Ascending aorta (tissue), 2 donors: ENCODE results near the gene RNF40. TPM values are rescaled to one million over a fixed set of nuclear protein-coding genes. Genes with fewer than 3 reads are reported as not detected.
A peak's percentile ranks its signal among the peaks of the same experiment; 100 is the strongest.

Experiments used
- DNase-seq, 2 donors: peaks; one replicate each; pipeline ENCODE4 v3.0.0-alpha.2; 2019; ENCODE audit warnings: low spot score in 2 of 2
- H3K27ac ChIP-seq, 2 donors: fragments of 200-600 bp; sonication (generic); one replicate each; pipeline ENCODE4 v1.5.1; 2016 to 2017; ENCODE audit warnings: mild to moderate bottlenecking in 1 of 2
- H3K27me3 ChIP-seq: fragments of 200-600 bp; sonication (generic); one replicate; pipeline ENCODE4 v1.5.1; 2017
- H3K36me3 ChIP-seq, 2 donors: fragments of 200-600 bp; sonication (generic); one replicate each; pipeline ENCODE4 v1.5.1; 2016
- H3K4me1 ChIP-seq, 2 donors: fragments of 200-600 bp; sonication (generic); one replicate each; pipeline ENCODE4 v1.5.1; 2016 to 2017; ENCODE audit warnings: mild to moderate bottlenecking in 1 of 2
- H3K4me3 ChIP-seq, 2 donors: fragments of 200-600 bp; sonication (generic); one replicate each; pipeline ENCODE4 v1.5.1; 2016 to 2017; ENCODE audit warnings: mild to moderate bottlenecking in 1 of 2
- H3K9me3 ChIP-seq, 2 donors: fragments of 200-600 bp; sonication (generic); one replicate each; pipeline ENCODE4 v1.5.1; 2016
- CTCF ChIP-seq, 3 experiments: fragments of 200-600 bp in 2 of 3; fragments of 450-650 bp in 1 of 3; sonication (generic) in 2 of 3; IDR thresholded peaks; one replicate each; pipeline ENCODE4 v1.5.1; 2016 to 2019; ENCODE audit warnings: antibody characterized with exemption in 3 of 3, mild to moderate bottlenecking in 1 of 3, moderate library complexity in 1 of 3
- intact Hi-C: fragments of 100-400 bp; cut with DNase I; formaldehyde crosslinking; loops from one replicate; pipeline ENCODE4 v1.15.1; 2023
- total RNA-seq: library from RNA; depleted of rRNA; stranded (reverse); fragments of >200 nt; gene quantifications from one replicate; pipeline ENCODE4 v1.1.0, GENCODE V29; 2016

Gene RNF40
- total RNA-seq, 1 donor from 2014 or later = 66.3 TPM

- Histone ChIP-seq H3K4me3 (peak overlapping the region; percentile 85 to 88), H3K9me3 (no peaks in the 10 kb centered on the region), H3K27ac (peak overlapping the region; percentile 37 to 96), H3K4me1 (peaks cover 16 to 20% of the 10 kb centered on the region in 2 donors), H3K27me3 (no peaks in the 10 kb centered on the region), H3K36me3 (peaks cover 27 to 37% of the 10 kb centered on the region in 2 donors)
- TF ChIP-seq CTCF (IDR thresholded peaks at IDR 0.05) = no peak
- DNase-seq = no peak
- intact Hi-C loops = no loop called here
These were observed 1.3 kb upstream of the RNF40 start for GRCh38 chr16:30760577-30761426.

GRCh38 chr16:30761427-30761927 is 645 bp upstream of the RNF40 start:
- Histone ChIP-seq H3K9me3 (no peaks in the 10 kb centered on the region), H3K27me3 (no peaks in the 10 kb centered on the region), H3K4me3 (peak overlapping the region; percentile 85 to 88), H3K36me3 (peaks cover 33 to 37% of the 10 kb centered on the region in 2 donors), H3K27ac (peak overlapping the region; percentile 37 to 96), H3K4me1 (peaks cover 16 to 20% of the 10 kb centered on the region in 2 donors)
- no peak for TF ChIP-seq CTCF (IDR thresholded peaks at IDR 0.05)
- DNase-seq = no peak
- intact Hi-C loops = no loop called here

GRCh38 chr16:30762991-30763725 is 1.0 kb downstream of the RNF40 start:
- Histone ChIP-seq H3K9me3 (no peaks in the 10 kb centered on the region), H3K4me3 (peak overlapping the region; percentile 85 to 88), H3K27me3 (no peaks in the 10 kb centered on the region), H3K36me3 (peaks cover 43 to 46% of the 10 kb centered on the region in 2 donors), H3K4me1 (peaks cover 16 to 20% of the 10 kb centered on the region in 2 donors), H3K27ac (peak overlapping the region; percentile 89 to 96)
- intact Hi-C loops = loop anchor here (1.0 kb wide), 2 partner anchors 15 to 65 kb away; partner anchors contain the start of gene PHKG2
- no peak for DNase-seq
- TF ChIP-seq CTCF (IDR thresholded peaks at IDR 0.05) = no peak

GRCh38 chr16:30764086-30764485 is 2.0 kb downstream of the RNF40 start:
- peaks cover 52 to 56% of the 10 kb centered on the region in 2 donors for H3K36me3 ChIP-seq

More at GRCh38 chr16:30764086-30764485, 2.0 kb downstream of the RNF40 start:
- Histone ChIP-seq H3K4me1 (peaks cover 16 to 20% of the 10 kb centered on the region in 2 donors), H3K27me3 (no peaks in the 10 kb centered on the region), H3K27ac (no peak overlapping the region), H3K9me3 (no peaks in the 10 kb centered on the region), H3K4me3 (peak overlapping the region in 1 of 2 donors; percentile 85)
- intact Hi-C loops = no loop called here
- no peak for TF ChIP-seq CTCF (IDR thresholded peaks at IDR 0.05)
- no peak for DNase-seq
